HG02759 (cell line): Measurements from ENCODE around the gene RRP12.
"Not testable (repeated sequence)": the region's sequence is repeated elsewhere in the genome, so short reads cannot be mapped to it uniquely, and the experiment has no call there.

Source experiments
- ATAC-seq: cut with Tn5 transposase; IDR thresholded peaks from one replicate; pipeline ENCODE4 v1.9.1; 2021; ENCODE audit warnings: mild to moderate bottlenecking, moderate library complexity; ENCODE audit not compliant: unreplicated experiment

The RRP12 gene

GRCh38 chr10:97367126-97367649 lies 34.0 kb downstream of the RRP12 start:
- ATAC-seq = no peak

- no peak for ATAC-seq
These were observed 34.6 kb downstream of the RRP12 start for GRCh38 chr10:97366572-97366971.

- no peak for ATAC-seq
These were observed 35.3 kb downstream of the RRP12 start for GRCh38 chr10:97365761-97366351.

- no peak for ATAC-seq
These were observed 38.1 kb downstream of the RRP12 start for GRCh38 chr10:97363071-97363470.

DNA sequence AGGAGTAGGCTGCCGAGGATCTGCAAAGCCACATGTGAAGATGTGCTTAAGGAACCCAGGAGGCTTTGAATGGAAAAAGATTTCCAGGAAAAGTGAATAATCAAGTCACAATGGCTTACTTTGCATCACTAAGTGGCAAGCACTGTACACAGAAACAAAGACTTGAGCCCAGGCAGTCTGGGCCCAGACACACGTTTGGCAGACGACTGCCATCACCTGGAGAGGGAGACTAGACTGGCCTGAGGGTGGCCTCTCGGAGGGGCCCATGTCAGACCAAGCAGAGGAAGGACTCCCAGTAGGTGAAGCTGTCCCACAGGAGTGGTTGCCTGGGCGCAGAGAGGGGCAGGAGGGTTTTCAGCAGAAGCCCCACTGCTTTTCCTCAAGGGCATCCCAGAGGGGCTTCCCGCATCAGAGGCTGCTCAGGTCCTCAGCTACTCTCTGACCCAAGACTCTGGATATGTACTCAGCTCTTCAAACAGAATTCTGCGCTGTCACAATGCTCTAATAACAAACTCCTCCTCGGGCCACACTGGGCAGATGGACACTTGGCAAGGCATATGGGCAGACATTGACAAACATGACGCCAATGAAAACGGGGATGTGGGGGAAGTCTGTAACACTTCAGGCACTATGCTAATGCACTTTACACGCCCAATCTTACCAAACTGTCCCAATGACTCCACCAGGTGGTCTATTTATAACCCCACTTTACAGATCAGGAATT lies 38.7 kb downstream of the RRP12 start:
- ATAC-seq = no peak

DNA sequence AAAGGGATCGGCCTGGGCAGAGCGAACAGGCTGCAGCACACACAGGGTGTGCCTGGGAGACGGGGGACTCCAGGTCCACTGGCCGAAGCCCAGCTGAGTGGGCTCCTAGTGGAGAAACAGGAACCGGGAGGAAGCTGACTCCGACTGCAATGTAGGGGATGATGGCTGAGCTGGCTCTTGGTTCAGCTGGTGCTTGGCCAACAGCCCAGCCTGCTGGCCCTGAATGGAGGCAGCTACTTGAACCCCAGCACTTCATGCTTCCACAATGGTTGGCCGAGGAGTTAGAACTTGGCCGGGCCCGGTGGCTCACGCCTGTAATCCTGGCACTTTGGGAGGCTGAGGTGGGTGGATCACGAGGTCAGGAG lies 39.6 kb downstream of the RRP12 start:
- no peak for ATAC-seq

DNA sequence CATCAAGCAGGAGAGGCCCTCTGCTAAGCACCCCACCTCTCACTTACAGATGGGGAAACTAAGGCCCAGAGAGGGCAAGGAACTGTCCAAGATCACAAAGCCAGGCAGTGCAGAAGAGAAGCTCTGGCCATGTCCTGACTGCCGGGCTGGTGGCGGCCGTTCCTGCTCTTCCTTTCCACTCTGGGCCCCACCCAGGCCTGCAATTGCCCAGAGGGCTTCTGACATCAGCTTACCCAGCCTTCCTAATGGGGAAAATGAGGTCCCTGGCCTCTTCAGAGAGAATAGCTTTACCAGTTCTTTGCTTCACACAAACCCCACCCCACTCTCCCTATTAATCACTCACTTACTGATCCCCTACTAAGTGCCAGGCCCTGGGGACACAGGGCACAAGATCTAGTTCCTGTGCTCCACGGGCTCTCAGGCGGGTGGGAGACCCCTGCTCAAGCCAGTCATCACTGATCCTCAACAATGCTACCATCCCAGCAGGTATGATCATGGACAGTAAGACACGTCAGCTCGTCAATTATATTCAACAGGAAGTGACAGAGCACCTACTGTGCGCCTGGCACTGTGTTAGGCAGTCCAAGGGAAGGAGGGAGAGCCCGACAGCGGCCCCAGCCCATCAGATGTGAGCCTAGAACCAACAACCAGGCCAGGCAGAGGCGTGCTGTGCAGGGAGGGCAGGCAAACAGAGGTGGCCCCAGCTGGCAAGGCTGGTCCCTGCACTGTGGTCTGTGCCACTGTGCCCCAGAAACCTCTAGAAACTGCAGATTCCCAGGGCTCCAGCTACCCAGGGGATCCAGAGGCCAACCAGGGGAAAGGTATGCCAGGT lies 40.2 kb downstream of the RRP12 start:
- ATAC-seq = no peak

DNA sequence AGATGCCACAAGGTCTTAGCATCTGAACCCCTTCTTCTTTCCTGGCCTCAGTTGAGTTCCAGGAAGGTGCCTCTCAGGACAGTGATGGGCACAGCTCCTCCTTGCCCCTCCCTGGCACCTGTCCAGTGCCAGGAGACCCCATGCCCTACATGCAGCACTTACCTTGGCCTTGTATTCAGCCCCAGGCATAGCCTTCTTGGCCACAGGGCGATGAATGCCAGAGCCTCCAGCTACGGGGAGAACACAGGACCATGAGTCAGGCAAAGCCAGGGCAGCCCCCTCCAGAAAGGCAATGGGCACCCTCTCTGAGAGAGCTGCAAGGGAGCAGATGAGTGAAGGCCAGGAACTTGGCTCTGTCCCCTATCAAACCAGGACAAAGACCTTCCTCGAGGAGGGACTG lies 42.4 kb downstream of the RRP12 start:
- no peak for ATAC-seq

- no peak for ATAC-seq
These were observed 42.8 kb downstream of the RRP12 start for GRCh38 chr10:97358349-97358748.

DNA sequence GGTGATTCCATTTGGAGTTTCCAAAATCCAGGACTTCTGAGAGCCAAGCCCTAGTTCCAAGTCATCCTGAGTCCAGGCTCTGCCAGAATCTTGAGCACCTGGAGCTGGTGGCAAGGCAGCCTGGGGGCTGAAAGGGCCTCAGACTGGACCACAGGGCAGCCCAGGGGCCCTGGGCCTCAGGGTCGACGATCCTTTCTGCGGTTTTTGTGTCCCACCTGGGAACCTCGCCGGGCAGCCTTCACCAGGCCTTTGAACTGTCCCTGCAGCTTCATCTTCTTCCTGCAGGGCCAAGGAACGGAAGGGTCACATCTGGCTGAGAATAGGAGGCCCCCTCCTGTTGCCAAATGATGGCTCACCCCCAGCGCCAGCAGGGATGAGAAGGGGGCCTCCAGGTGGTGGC lies 44.2 kb downstream of the RRP12 start:
- ATAC-seq = no peak

GRCh38 chr10:97356318-97356914 lies 44.7 kb downstream of the RRP12 start:
- no peak for ATAC-seq

DNA sequence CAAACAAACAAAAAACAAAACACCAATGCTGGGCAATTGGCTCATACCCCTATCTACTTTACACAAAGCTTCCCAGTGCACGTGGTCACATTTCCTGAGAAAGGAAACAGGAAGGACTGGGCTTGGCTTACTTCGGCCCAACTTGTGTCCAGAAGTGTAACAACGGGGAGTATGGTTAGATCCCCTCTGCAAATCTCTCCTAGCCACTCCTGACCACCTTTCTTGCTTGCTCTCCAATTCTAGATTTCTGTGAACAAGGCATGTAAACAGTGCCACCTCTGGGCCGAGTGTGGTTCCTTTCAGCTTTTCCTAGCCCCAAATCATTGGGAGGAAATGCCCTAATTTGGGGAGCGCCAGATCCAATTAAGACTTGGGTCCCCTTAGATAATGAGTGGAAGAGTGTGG lies 45.6 kb downstream of the RRP12 start:
- ATAC-seq = no peak

GRCh38 chr10:97353945-97354344 lies 47.2 kb downstream of the RRP12 start:
- ATAC-seq = no peak

- ATAC-seq = no peak
These were observed 51.2 kb downstream of the RRP12 start for GRCh38 chr10:97349752-97350513.

DNA sequence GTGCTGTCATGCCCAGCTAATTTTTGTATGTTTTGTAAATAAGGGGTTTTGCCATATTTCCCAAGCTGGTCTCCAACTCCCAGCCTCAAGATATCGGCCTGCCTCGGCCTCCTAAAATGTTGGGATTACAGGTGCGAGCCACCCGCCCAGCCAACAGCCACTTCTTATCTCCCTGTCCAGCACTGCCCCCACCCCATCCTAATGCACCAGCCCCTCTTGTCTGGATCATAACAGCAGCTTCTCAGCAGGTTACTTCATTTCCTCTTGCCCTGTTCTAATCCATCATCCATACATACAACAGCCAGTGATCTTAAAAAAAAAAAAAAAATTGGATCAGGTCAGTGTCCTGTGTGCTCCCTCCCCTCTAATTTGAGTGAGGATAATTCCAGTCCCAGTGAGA lies 53.8 kb downstream of the RRP12 start:
- no peak for ATAC-seq

DNA sequence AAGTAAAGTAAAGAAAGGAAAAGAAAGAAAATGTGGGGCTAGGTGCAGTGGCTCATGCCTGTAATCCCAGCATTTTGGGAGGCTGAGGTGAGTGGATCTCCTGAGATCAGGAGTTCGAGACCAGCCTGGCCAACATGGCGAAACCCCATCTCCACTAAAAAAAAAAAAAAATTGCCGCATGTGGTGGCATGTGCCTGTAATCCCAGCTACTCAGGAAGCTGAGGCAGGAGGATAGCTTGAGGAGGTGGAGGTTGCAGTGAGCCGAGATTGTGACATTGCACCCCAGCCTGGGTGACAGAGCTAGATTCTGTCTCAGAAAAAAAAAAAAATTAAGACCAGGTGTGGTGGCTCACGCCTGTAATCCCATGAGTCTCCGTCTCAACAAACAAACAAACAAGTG lies 57.5 kb downstream of the RRP12 start:
- ATAC-seq = not testable (repeated sequence)

GRCh38 chr10:97341416-97341815 lies 59.7 kb downstream of the RRP12 start:
- no peak for ATAC-seq

DNA sequence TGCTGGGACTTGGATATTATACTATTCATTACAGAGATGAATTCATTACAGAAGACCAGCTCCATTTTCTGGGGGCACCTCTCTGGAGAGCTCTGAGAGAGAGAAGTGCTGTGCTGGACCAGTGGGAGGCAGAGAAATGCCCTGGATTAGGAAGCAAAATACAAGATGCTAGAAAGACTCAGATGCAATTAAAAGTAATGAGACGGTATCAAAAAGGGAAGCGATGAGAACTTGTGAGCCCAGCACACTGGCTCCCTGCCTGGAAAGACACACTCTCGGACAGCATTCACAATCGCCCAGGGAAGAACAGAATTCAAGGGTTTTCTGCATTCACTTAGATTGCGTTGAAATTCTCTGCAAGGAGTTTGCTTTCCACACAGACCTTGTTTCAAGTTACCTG lies 63.1 kb downstream of the RRP12 start:
- ATAC-seq = no peak

DNA sequence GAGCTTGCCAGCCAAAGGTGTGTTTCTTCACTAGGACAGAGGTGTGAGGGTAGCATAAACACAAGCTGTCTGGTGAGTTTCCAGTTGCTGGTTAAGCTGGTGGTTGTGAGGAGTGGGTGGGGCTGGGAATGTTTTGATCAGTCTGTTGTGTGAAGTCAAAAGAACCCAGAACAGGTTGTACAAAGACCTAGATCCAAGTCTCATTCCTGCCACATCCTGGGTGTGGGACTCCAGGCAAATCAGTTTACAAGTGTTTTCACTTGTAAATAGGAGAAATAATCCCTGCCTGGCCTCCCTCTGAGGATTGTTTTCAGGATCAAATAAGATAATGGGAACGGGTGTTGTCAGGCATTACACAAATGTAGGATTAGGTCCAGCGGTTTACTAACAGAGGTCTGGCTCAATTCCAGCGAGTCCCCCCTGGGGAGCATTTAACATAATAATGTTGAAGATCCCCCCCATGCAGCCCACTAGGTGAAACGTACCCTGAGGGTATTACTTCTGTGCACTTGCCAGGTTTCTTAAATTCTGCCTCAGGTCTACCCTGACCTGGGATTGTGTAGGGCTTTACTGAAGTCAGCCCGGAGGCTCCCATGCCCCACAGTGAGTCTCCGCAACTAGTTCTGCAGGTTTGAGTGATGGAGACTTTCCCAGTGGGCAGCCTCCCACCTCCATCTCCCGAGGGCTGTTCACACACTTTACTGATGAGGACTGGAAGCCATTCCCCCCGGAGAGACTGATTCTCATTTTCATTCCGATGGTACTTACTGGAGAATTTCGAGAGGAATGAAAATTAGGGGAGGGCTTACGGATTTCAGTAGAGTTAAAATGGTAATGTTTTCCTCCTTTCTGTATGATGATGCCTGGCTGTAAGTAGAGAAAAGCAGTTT lies 64.0 kb downstream of the RRP12 start:
- ATAC-seq = no peak

DNA sequence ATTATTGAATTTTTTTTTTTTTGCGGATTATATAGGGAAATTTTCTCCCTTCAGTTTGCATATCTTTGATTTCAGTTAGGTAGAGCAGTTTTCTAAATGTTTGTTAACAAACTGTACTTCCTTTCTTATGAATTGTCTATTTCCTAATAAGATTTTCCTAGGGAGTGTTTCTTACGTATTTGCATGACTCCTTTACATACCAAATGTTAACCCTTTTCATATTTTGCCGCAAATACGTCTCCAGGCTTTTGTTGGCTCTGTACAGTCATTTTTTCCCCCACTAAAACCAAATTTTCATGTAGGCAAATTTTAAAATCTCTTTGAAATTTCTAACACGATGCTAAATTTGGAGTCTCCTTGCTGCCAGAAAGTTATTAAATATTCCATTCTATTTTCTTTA lies 64.7 kb downstream of the RRP12 start:
- ATAC-seq = no peak
